SK-N-MC (cell line): ENCODE results near the gene BRWD1.

Source experiments
- EZH2 ChIP-seq: fragments of 200-600 bp; sonication (generic); IDR thresholded peaks from one replicate; pipeline ENCODE4 v1.6.1; 2017; ENCODE audit warnings: antibody characterized with exemption
- POLR2AphosphoS5 ChIP-seq: IDR thresholded peaks from 2 replicates; pipeline ENCODE4 v1.6.1; 2012; ENCODE audit warnings: mild to moderate bottlenecking, low read depth, low read length, borderline replicate concordance

- TF ChIP-seq EZH2: no peak
- no peak for TF ChIP-seq POLR2AphosphoS5
Measured at GRCh38 chr21:39218082-39218409, 95.4 kb downstream of the BRWD1 start.
